Measurements from ENCODE around the gene DNAJC1. TPM values are rescaled to one million over a fixed set of nuclear protein-coding genes. Genes with fewer than 3 reads are reported as not detected.

The DNAJC1 gene
- total and polyA plus RNA-seq, 10 of the 15 experiments (the other 5 are each of a cell fraction or from before 2014, with no cell fraction given) = 2.5 to 39.3 (median 20.4) TPM

GRCh38 chr10:21753497-21754270 lies 249.8 kb downstream of the DNAJC1 start:
- ChIA-PET SMC1A (ENCODE audit: uncharacterized antibody, unreplicated experiment) (no interaction called here), CTCF (no interaction called here), POLR2A (no interaction called here), RAD21 (ENCODE audit: unreplicated experiment) (no interaction called here)
- Histone ChIP-seq H3K4me1 (ENCODE audit: control insufficient read depth, insufficient read depth, low read length) (no peaks in the 10 kb centered on the region), H3K4me2 (ENCODE audit: control insufficient read depth, insufficient read depth) (no peak overlapping the region), H3K4me3 (no peak overlapping the region), H3K9ac (ENCODE audit: control insufficient read depth, insufficient read depth, low read length) (no peak overlapping the region), H3K27ac (ENCODE audit: control insufficient read depth, insufficient read depth) (no peak overlapping the region), H3K27me3 (replicated peaks in 1 of 2; ENCODE audit: control insufficient read depth in 2 of 2, insufficient read depth in 2 of 2, low read length in 1 of 2) (no peaks in the 10 kb centered on the region), H2AFZ (ENCODE audit: control insufficient read depth, low read depth, low read length) (no peak overlapping the region), H3K79me2 (ENCODE audit: control insufficient read depth, insufficient read depth, low read length) (no peaks in the 10 kb centered on the region), H3K36me3 (ENCODE audit: control insufficient read depth in 2 of 2, insufficient read depth in 2 of 2, low read length in 1 of 2) (no peaks in the 10 kb centered on the region; a peak in 2 of 4 replicates), H4K20me1 (ENCODE audit: control insufficient read depth, insufficient read depth) (no peaks in the 10 kb centered on the region), H3K9me3 (replicated peaks; ENCODE audit: control insufficient read depth, insufficient read depth, low read length) (no peaks in the 10 kb centered on the region)
- WGBS (ENCODE audit: insufficient coverage, insufficient replicate concordance, low lambda C conversion rate, missing lambda C conversion rate) = 92% methylated on average over 13 of the region's 18 CpGs
- in situ Hi-C loops (cut with MboI) = no loop called here
- intact Hi-C loops (cut with micrococcal nuclease; ENCODE audit: unreplicated experiment) = no loop called here
- FAIRE-seq (no peak), ATAC-seq (no peak), DNase-seq (ENCODE audit: low read depth, low spot score) (no peak)
- no TSS peak for BruUV-seq (replicated peaks)
- TF ChIP-seq BCL11A (IDR thresholded peaks at IDR 0.05; ENCODE audit: low read depth, low read length) (no peak), POLR2AphosphoS2 (IDR thresholded peaks at IDR 0.05; ENCODE audit: low read depth, low read length) (no peak), NR2C1 (IDR thresholded peaks at IDR 0.05) (no peak), HCFC1 (IDR thresholded peaks at IDR 0.05; ENCODE audit: low read length) (no peak), FOXK2 (IDR thresholded peaks at IDR 0.05) (no peak), NFXL1 (IDR thresholded peaks at IDR 0.05; ENCODE audit: borderline replicate concordance) (no peak), ASH2L (IDR thresholded peaks at IDR 0.05; ENCODE audit: borderline replicate concordance, low read depth) (no peak), KDM1A (IDR thresholded peaks at IDR 0.05; ENCODE audit: borderline replicate concordance) (no peak), RUNX3 (IDR thresholded peaks at IDR 0.05; ENCODE audit: low read length) (no peak), EGR1 (IDR thresholded peaks at IDR 0.05; ENCODE audit: borderline replicate concordance in 1 of 2, low read depth in 2 of 2, low read length in 2 of 2) (no peak), RBBP5 (conservative IDR thresholded peaks at IDR 0.05) (no peak), MTA2 (IDR thresholded peaks at IDR 0.05; ENCODE audit: low read depth) (no peak), MTA3 (IDR thresholded peaks at IDR 0.05; ENCODE audit: borderline replicate concordance, low read length) (no peak), PAX8 (IDR thresholded peaks at IDR 0.05) (no peak), BHLHE40 (IDR thresholded peaks at IDR 0.05; ENCODE audit: borderline replicate concordance in 1 of 2, low read depth in 2 of 2, low read length in 1 of 2) (no peak), GABPA (IDR thresholded peaks at IDR 0.05; ENCODE audit: low read depth) (no peak), RAD21 (IDR thresholded peaks at IDR 0.05; ENCODE audit: insufficient read depth, low read depth, low read length) (no peak)

Data from GM12878 (cell line).